ENCODE data around the gene CCDC186. TPM values are rescaled to one million over a fixed set of nuclear protein-coding genes. Genes with fewer than 3 reads are reported as not detected.

CCDC186 gene
- total RNA-seq, 4 donors from 2014 or later, result 14.5 to 31.8 (median 19.3) TPM

DNA sequence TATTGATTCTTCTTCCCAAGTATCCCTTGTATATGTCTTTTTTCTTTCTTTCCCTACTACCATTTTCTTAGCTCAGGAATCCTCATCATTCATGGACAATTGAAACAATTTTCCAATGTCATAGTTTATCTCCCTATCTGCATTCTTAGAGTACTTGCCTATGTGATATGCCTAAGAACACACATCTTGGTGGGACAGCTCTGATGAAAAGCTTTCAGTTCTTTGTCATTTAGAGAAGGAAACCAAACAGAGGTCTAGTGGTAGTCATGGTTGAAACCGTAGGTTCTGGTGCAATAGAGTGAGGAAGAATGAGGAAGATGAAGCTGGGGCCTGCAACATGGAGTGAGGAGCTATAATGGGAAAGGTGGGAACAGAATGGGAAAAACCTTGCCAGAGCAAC is 33.3 kb upstream of the CCDC186 start:
- ATAC-seq (ENCODE audit: low FRiP score), result no peak

DNA sequence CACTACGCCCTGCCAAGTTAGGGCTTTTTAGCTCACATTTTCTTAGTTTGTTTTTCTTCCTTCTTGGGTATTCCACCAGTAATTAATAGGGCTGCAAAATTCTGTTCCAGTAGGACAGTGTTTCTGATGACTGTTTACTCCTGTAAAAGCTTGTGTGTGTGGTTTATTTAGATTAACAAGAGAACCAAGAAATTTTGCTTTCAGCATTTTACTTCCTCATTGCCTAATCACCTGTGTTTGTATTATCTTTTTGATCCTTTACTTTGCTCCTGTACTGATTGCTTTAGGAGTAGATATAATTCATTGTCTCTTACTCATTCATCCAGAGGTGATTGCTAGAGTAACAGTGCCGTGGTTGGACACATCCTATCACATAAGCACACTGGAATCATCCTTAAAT is 32.9 kb upstream of the CCDC186 start:
- TF ChIP-seq, protein P1, sequence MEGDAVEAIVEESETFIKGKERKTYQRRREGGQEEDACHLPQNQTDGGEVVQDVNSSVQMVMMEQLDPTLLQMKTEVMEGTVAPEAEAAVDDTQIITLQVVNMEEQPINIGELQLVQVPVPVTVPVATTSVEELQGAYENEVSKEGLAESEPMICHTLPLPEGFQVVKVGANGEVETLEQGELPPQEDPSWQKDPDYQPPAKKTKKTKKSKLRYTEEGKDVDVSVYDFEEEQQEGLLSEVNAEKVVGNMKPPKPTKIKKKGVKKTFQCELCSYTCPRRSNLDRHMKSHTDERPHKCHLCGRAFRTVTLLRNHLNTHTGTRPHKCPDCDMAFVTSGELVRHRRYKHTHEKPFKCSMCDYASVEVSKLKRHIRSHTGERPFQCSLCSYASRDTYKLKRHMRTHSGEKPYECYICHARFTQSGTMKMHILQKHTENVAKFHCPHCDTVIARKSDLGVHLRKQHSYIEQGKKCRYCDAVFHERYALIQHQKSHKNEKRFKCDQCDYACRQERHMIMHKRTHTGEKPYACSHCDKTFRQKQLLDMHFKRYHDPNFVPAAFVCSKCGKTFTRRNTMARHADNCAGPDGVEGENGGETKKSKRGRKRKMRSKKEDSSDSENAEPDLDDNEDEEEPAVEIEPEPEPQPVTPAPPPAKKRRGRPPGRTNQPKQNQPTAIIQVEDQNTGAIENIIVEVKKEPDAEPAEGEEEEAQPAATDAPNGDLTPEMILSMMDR (IDR thresholded peaks at IDR 0.05), result no peak
- no peak for ATAC-seq (ENCODE audit: low FRiP score)

More for the DNA sequence above, 33.3 kb upstream of the CCDC186 start:
- TF ChIP-seq, protein P1 (IDR thresholded peaks at IDR 0.05), result no peak
- no peak for DNase-seq (ENCODE audit: low spot score)

GRCh38 chr10:114202812-114203211 is 28.8 kb upstream of the CCDC186 start:
- ATAC-seq (ENCODE audit: low FRiP score) (no peak), DNase-seq (ENCODE audit: low spot score) (no peak)
- TF ChIP-seq, protein P1 (IDR thresholded peaks at IDR 0.05), result no peak

More for the DNA sequence above, 32.9 kb upstream of the CCDC186 start:
- no peak for DNase-seq (ENCODE audit: low spot score)

GRCh38 chr10:114199239-114199638 is 25.2 kb upstream of the CCDC186 start:
- ATAC-seq (ENCODE audit: low FRiP score) (no peak), DNase-seq (ENCODE audit: low spot score) (no peak)
- TF ChIP-seq, protein P1 (IDR thresholded peaks at IDR 0.05), result no peak

DNA sequence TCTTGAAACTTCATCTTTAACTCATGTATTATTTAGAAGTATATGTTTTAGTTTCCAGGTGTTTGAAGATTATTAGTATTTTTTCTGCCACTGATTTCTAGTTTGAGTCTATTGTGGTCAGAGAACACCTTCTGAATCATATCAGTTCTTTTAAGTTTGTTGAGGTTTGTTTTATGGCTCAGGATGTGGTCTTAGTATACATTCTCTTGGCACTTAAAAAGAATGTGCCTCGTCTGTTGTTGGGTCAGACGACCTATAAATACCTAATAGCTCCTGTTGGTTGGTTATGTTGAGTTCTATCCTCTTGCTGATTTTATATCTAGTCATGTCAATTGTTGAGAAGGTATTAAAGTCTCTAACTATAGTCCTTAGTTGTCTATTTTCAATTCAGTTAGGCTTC is 21.1 kb upstream of the CCDC186 start:
- TF ChIP-seq, protein P1 (IDR thresholded peaks at IDR 0.05), result no peak
- ATAC-seq (ENCODE audit: low FRiP score), result no peak

GRCh38 chr10:114189700-114190099 is 15.7 kb upstream of the CCDC186 start:
- DNase-seq (ENCODE audit: low spot score) (no peak), ATAC-seq (ENCODE audit: low FRiP score) (no peak)
- TF ChIP-seq, protein P1 (IDR thresholded peaks at IDR 0.05), result no peak

More for the DNA sequence above, 21.1 kb upstream of the CCDC186 start:
- DNase-seq (ENCODE audit: low spot score), result no peak

DNA sequence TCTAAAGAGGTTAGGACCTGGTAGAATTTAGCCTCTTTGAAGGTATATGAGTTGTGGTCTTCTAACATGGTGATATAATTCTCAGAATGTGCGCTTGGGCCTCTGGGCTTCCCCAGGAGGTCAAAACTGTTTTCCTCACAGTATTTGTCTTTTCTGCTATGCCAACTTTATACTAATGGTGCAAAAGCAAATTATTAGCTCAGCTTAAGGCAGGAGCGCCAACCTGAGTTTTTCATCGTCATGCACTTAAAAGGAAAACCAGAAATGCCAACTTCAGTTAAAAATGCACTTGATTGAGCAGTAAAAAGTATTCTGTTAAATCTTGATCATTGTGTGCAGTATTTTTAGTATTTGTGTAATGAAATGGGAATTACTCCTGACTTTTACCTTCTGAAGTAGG is 14.9 kb upstream of the CCDC186 start:
- DNase-seq (ENCODE audit: low spot score) (no peak), ATAC-seq (ENCODE audit: low FRiP score) (no peak)
- TF ChIP-seq, protein P1 (IDR thresholded peaks at IDR 0.05), result no peak
